GM08714 (cell line): ENCODE results near the gene ZNF385C.

Source experiments
- H3K4me3 ChIP-seq: fragments of 200-500 bp; sonication (Bioruptor generic); 2 replicates; pipeline ENCODE4 v1.5.1; 2014; ENCODE audit warnings: mild to moderate bottlenecking, low read length, inconsistent platforms
- ZNF274 ChIP-seq: IDR thresholded peaks from 2 replicates; pipeline ENCODE4 v1.6.1; 2012; ENCODE audit warnings: mild to moderate bottlenecking, low read depth, low read length

ZNF385C gene

GRCh38 chr17:42009170-42009569 lies 89.1 kb downstream of the ZNF385C start:
- no peak overlapping the region for H3K4me3 ChIP-seq
- no peak for TF ChIP-seq ZNF274

- TF ChIP-seq ZNF274, result no peak
- no peak overlapping the region for H3K4me3 ChIP-seq
Observed at GRCh38 chr17:42005166-42005565, 93.1 kb downstream of the ZNF385C start.

GRCh38 chr17:42002792-42003301 lies 95.4 kb downstream of the ZNF385C start:
- H3K4me3 ChIP-seq, result no peak overlapping the region
- no peak for TF ChIP-seq ZNF274

- no peak overlapping the region for H3K4me3 ChIP-seq
- no peak for TF ChIP-seq ZNF274
Observed at GRCh38 chr17:42002175-42002791, 96.0 kb downstream of the ZNF385C start.

GRCh38 chr17:42001729-42002128 lies 96.5 kb downstream of the ZNF385C start:
- no peak for TF ChIP-seq ZNF274
- H3K4me3 ChIP-seq, result no peak overlapping the region

GRCh38 chr17:42000413-42001133 lies 97.7 kb downstream of the ZNF385C start:
- no peak for TF ChIP-seq ZNF274
- H3K4me3 ChIP-seq, result no peak overlapping the region

GRCh38 chr17:41998497-41998896 lies 99.8 kb downstream of the ZNF385C start:
- no peak for TF ChIP-seq ZNF274
- no peak overlapping the region for H3K4me3 ChIP-seq

GRCh38 chr17:41996855-41997164 lies 101.5 kb downstream of the ZNF385C start:
- no peak overlapping the region; the same call in 1 of the 2 replicates for H3K4me3 ChIP-seq
- TF ChIP-seq ZNF274, result no peak

GRCh38 chr17:41992576-41992975 lies 105.7 kb downstream of the ZNF385C start:
- no peak overlapping the region for H3K4me3 ChIP-seq
- TF ChIP-seq ZNF274, result no peak

- H3K4me3 ChIP-seq, result no peak overlapping the region
- TF ChIP-seq ZNF274, result no peak
Observed at GRCh38 chr17:41989702-41990419, 108.4 kb downstream of the ZNF385C start.

GRCh38 chr17:41988418-41988817 lies 109.9 kb downstream of the ZNF385C start:
- H3K4me3 ChIP-seq, result no peak overlapping the region
- no peak for TF ChIP-seq ZNF274

- no peak overlapping the region for H3K4me3 ChIP-seq
- no peak for TF ChIP-seq ZNF274
Observed at GRCh38 chr17:41987642-41988041, 110.6 kb downstream of the ZNF385C start.

GRCh38 chr17:41986634-41987033 lies 111.6 kb downstream of the ZNF385C start:
- no peak overlapping the region for H3K4me3 ChIP-seq
- TF ChIP-seq ZNF274, result no peak

- H3K4me3 ChIP-seq, result no peak overlapping the region
Observed at GRCh38 chr17:41985919-41986318, 112.4 kb downstream of the ZNF385C start.

GRCh38 chr17:41984454-41984853 lies 113.8 kb downstream of the ZNF385C start:
- no peak for TF ChIP-seq ZNF274
- H3K4me3 ChIP-seq, result no peak overlapping the region

More at GRCh38 chr17:41985919-41986318, 112.4 kb downstream of the ZNF385C start:
- no peak for TF ChIP-seq ZNF274
